ENCODE results near the gene CLDN8.

CLDN8 gene

GRCh38 chr21:30234050-30234449, 18.2 kb upstream of the CLDN8 start:
- no peak overlapping the region for H3K4me2 ChIP-seq (ENCODE audit: low read length)
- no peaks in the 10 kb centered on the region for H4K20me1 ChIP-seq (ENCODE audit: insufficient read depth, low read length)
- H3K9me3 ChIP-seq (ENCODE audit: low read length), result no peaks in the 10 kb centered on the region
- H3K36me3 ChIP-seq (ENCODE audit: insufficient read depth, low read length), result no peaks in the 10 kb centered on the region
- H3K9me2 ChIP-seq (ENCODE audit: low read depth, low read length), result no peaks in the 10 kb centered on the region
- TF ChIP-seq CTCF (IDR thresholded peaks at IDR 0.05; ENCODE audit: low read length) (no peak), EZH2 (IDR thresholded peaks at IDR 0.05; ENCODE audit: borderline replicate concordance, low read length) (no peak)
- H3K27me3 ChIP-seq (ENCODE audit: insufficient read depth, low read length), result no peaks in the 10 kb centered on the region
- no peaks in the 10 kb centered on the region for H3K79me2 ChIP-seq (ENCODE audit: insufficient read depth, low read length)
- no peak overlapping the region for H3K27ac ChIP-seq (ENCODE audit: low read depth, low read length, poor library complexity, severe bottlenecking)
- H2AFZ ChIP-seq (ENCODE audit: low read length), result no peak overlapping the region
- no peaks in the 10 kb centered on the region for H3K4me1 ChIP-seq (ENCODE audit: insufficient read depth, low read length, severe bottlenecking)
- no peak overlapping the region for H3K9ac ChIP-seq (ENCODE audit: low read length)
- no peak overlapping the region for H3K4me3 ChIP-seq (ENCODE audit: low read depth, low read length, poor library complexity, severe bottlenecking)
- H3F3A ChIP-seq (ENCODE audit: insufficient read depth, low read length), result no peaks in the 10 kb centered on the region

GRCh38 chr21:30233228-30234020, 17.5 kb upstream of the CLDN8 start:
- Histone ChIP-seq H2AFZ (ENCODE audit: low read length) (no peak overlapping the region), H3K79me2 (ENCODE audit: insufficient read depth, low read length) (no peaks in the 10 kb centered on the region), H3F3A (ENCODE audit: insufficient read depth, low read length) (no peaks in the 10 kb centered on the region), H4K20me1 (ENCODE audit: insufficient read depth, low read length) (no peaks in the 10 kb centered on the region), H3K27me3 (ENCODE audit: insufficient read depth, low read length) (no peaks in the 10 kb centered on the region), H3K4me2 (ENCODE audit: low read length) (no peak overlapping the region), H3K27ac (ENCODE audit: low read depth, low read length, poor library complexity, severe bottlenecking) (no peak overlapping the region), H3K36me3 (ENCODE audit: insufficient read depth, low read length) (no peaks in the 10 kb centered on the region), H3K4me3 (ENCODE audit: low read depth, low read length, poor library complexity, severe bottlenecking) (no peak overlapping the region), H3K9me2 (ENCODE audit: low read depth, low read length) (no peaks in the 10 kb centered on the region), H3K9me3 (ENCODE audit: low read length) (no peaks in the 10 kb centered on the region), H3K9ac (ENCODE audit: low read length) (no peak overlapping the region), H3K4me1 (ENCODE audit: insufficient read depth, low read length, severe bottlenecking) (no peaks in the 10 kb centered on the region)
- TF ChIP-seq CTCF (IDR thresholded peaks at IDR 0.05; ENCODE audit: low read length), result no peak
- TF ChIP-seq EZH2 (IDR thresholded peaks at IDR 0.05; ENCODE audit: borderline replicate concordance, low read length), result no peak

- Histone ChIP-seq H3K4me1 (ENCODE audit: insufficient read depth, low read length, severe bottlenecking) (no peaks in the 10 kb centered on the region), H3K4me3 (ENCODE audit: low read depth, low read length, poor library complexity, severe bottlenecking) (no peak overlapping the region), H4K20me1 (ENCODE audit: insufficient read depth, low read length) (no peaks in the 10 kb centered on the region), H3K9me3 (ENCODE audit: low read length) (no peaks in the 10 kb centered on the region), H3K27me3 (ENCODE audit: insufficient read depth, low read length) (no peaks in the 10 kb centered on the region), H2AFZ (ENCODE audit: low read length) (no peak overlapping the region), H3K9ac (ENCODE audit: low read length) (no peak overlapping the region), H3K79me2 (ENCODE audit: insufficient read depth, low read length) (no peaks in the 10 kb centered on the region), H3F3A (ENCODE audit: insufficient read depth, low read length) (no peaks in the 10 kb centered on the region), H3K9me2 (ENCODE audit: low read depth, low read length) (no peaks in the 10 kb centered on the region), H3K36me3 (ENCODE audit: insufficient read depth, low read length) (no peaks in the 10 kb centered on the region), H3K27ac (ENCODE audit: low read depth, low read length, poor library complexity, severe bottlenecking) (no peak overlapping the region), H3K4me2 (ENCODE audit: low read length) (no peak overlapping the region)
- no peak for TF ChIP-seq EZH2 (IDR thresholded peaks at IDR 0.05; ENCODE audit: borderline replicate concordance, low read length)
- no peak for TF ChIP-seq CTCF (IDR thresholded peaks at IDR 0.05; ENCODE audit: low read length)
Measured at GRCh38 chr21:30232011-30232410, 16.1 kb upstream of the CLDN8 start.
